Measurements from ENCODE around the gene IFI27L1.

IFI27L1 gene

GRCh38 chr14:94093418-94093817, 12.3 kb downstream of the IFI27L1 start:
- TF ChIP-seq, protein P1, sequence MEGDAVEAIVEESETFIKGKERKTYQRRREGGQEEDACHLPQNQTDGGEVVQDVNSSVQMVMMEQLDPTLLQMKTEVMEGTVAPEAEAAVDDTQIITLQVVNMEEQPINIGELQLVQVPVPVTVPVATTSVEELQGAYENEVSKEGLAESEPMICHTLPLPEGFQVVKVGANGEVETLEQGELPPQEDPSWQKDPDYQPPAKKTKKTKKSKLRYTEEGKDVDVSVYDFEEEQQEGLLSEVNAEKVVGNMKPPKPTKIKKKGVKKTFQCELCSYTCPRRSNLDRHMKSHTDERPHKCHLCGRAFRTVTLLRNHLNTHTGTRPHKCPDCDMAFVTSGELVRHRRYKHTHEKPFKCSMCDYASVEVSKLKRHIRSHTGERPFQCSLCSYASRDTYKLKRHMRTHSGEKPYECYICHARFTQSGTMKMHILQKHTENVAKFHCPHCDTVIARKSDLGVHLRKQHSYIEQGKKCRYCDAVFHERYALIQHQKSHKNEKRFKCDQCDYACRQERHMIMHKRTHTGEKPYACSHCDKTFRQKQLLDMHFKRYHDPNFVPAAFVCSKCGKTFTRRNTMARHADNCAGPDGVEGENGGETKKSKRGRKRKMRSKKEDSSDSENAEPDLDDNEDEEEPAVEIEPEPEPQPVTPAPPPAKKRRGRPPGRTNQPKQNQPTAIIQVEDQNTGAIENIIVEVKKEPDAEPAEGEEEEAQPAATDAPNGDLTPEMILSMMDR (conservative IDR thresholded peaks at IDR 0.05; ENCODE audit: control insufficient read depth, insufficient read depth, low read depth, low read length): no peak
- DNase-seq (ENCODE audit: low read depth): no peak
- H3K4me3 ChIP-seq (ENCODE audit: control insufficient read depth, low read depth, low read length): no peak overlapping the region

DNA sequence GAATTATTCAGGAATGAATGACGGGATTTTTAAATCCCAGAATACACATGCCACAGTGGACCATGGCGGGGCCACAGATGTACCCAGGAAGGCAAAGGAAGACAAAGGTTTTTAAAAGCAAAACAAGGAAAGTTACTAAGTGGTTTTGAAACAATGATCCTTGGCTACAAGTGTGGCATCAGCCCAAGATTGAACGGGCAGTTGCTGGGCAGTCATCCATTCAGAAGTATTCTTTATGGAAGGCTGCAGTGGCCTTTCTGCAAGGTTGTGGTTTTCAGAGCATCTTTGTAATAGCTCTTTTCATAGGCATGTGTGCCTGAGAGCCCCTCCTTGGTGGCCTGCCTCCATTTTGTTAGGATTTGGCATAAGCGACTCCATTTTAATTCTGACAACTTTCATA, 16.0 kb downstream of the IFI27L1 start:
- no peak for DNase-seq (ENCODE audit: low read depth)
- H3K4me3 ChIP-seq (ENCODE audit: control insufficient read depth, low read depth, low read length): no peak overlapping the region
- TF ChIP-seq, protein P1 (conservative IDR thresholded peaks at IDR 0.05; ENCODE audit: control insufficient read depth, insufficient read depth, low read depth, low read length): no peak

DNA sequence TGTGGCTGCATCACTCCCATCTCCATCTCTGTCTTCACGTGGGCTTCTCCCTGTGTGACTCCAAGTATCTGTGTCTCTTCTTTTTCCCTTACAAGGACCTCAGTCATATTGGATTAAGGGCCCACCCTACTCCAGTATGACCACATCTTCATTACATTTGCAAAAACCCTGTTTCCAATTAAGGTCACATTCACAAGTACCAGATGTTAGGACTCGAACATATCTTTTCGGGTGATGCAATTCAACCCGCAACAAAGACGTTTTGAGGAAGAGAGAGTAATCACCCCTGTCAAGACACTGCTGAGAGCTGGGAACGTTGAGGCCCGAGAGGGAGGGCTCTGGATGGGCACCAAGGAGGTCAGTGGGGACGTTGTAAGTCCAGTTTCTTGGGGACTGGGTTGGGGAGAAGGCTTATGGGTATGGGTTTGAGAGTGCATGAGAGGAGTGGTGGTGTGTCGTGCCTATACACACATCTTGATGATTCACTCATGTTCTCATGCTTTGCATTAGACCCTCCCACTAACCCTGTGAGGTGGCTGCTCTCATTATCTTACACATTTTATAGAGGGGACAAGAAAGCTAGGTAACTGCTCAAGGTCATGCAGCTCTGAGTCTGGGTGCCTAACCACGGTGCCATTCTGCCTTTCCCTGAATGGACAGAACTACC, 17.3 kb downstream of the IFI27L1 start:
- peak; percentile 89 for DNase-seq (ENCODE audit: low read depth)
- TF ChIP-seq, protein P1 (conservative IDR thresholded peaks at IDR 0.05; ENCODE audit: control insufficient read depth, insufficient read depth, low read depth, low read length): no peak
- H3K4me3 ChIP-seq (ENCODE audit: control insufficient read depth, low read depth, low read length): no peak overlapping the region

DNA sequence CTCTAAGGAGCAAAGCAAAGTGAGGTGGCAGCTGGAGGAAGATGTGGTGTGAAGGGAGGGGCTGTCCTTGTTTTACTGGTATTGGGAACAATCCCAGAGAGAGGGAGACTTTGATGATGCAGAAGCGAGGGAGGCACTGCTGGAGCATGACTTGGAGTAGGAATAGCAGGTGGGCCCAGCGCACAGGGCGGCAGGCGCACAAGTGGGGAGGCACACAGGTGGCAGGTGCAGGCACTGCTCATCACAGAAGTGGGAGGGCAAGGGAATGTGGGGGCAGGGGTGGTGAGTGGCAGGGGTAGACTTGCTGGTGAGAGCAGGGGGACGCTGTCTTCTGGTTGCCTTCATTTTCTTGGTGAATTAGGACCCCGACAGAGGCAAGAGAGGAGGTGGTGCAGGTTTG, 17.9 kb downstream of the IFI27L1 start:
- no peak for DNase-seq (ENCODE audit: low read depth)
- no peak overlapping the region for H3K4me3 ChIP-seq (ENCODE audit: control insufficient read depth, low read depth, low read length)
- TF ChIP-seq, protein P1 (conservative IDR thresholded peaks at IDR 0.05; ENCODE audit: control insufficient read depth, insufficient read depth, low read depth, low read length): no peak

DNA sequence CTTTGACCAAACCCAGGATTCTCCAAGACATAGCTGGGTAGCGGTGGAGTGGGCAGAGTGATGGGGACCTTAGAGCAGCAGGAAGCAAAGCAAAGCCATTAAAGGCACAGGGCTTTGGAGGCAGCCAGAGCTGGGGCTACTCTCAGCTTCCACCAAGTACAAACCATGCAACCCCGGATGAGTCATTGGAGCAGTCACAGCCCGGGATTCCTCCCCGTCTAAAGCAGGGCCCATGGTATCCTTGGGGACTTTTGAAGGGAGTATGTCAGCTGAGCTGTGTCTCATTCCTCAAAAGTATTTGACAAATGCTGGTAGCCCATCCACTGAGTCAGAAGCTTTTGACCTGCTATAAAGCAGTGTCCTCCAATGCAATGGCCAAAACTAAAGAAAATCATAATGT, 19.7 kb downstream of the IFI27L1 start:
- TF ChIP-seq, protein P1 (conservative IDR thresholded peaks at IDR 0.05; ENCODE audit: control insufficient read depth, insufficient read depth, low read depth, low read length): no peak
- peak; percentile 93 for DNase-seq (ENCODE audit: low read depth)
- no peak overlapping the region for H3K4me3 ChIP-seq (ENCODE audit: control insufficient read depth, low read depth, low read length)

DNA sequence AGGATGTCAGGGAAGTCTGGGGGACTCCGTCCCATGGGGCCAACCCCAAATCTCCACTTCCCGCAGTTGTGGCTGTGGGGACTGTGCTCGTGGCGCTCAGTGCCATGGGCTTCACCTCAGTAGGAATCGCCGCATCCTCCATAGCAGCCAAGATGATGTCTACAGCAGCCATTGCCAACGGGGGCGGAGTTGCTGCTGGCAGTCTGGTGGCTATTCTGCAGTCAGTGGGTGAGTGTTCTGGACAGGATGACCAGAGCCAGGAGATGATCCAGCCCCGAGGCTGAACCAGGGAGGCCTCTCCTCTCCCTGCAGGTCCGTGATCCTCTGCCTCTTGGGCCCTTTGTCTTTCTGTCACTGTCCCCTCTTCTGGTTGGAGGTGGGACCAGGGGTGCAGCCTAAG, 20.6 kb downstream of the IFI27L1 start:
- TF ChIP-seq, protein P1 (conservative IDR thresholded peaks at IDR 0.05; ENCODE audit: control insufficient read depth, insufficient read depth, low read depth, low read length): no peak
- H3K4me3 ChIP-seq (ENCODE audit: control insufficient read depth, low read depth, low read length): no peak overlapping the region
- peak; percentile 57 for DNase-seq (ENCODE audit: low read depth)

All from fibroblast of mammary gland (primary cell).